Activated CD4-positive, alpha-beta T cell treated with anti-CD3 and anti-CD28 coated beads, Interleukin-10, Interleukin-2, amounts not matched to agents 100 ng/mL and 50 ng/mL, durations not matched to agents 16 hours and 8 hours (primary cell): ENCODE data around the gene MED27.

Source experiments
- DNase-seq: peaks from one replicate; pipeline ENCODE4 v3.0.0-alpha.2; 2020

The MED27 gene

DNA sequence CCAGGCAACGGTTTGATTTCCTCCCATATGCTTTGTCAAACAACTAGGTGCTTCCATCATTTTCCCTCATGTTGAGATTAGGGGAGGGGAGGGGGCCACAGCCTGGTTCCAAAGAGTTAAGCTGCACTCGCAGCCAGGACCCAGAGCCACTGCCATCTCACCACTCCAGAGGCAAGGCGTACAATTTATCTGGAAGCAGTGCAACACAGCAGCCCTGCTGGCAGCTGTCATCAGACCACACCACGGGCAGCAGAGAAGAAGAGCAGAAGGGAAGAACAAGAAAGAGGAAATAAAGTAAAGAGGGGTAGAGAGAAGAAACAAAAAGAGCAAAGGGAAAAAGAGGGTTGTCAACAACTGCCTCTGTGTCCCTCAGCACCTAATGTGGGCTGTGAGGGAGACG, 38.9 kb downstream of the MED27 start:
- DNase-seq, result no peak

DNA sequence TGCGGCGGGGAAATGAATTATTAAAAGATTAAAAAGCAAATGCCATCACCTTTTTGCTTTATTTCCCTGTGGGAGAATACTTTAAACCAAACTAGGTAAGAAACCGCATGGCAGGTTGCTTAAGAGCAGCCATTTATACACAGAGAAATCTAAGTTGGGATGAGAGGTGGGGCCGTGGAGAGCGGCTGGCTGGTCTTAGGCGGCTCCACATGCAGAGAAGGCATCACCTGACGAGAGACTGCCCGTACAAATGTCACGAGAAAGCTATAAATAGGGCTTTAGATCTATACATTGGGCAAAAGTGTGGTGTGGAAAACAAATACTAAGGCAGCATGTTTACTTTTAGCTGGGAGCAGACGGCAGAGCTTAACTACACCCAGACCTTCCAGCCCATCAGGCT, 39.4 kb downstream of the MED27 start:
- DNase-seq, result no peak

DNA sequence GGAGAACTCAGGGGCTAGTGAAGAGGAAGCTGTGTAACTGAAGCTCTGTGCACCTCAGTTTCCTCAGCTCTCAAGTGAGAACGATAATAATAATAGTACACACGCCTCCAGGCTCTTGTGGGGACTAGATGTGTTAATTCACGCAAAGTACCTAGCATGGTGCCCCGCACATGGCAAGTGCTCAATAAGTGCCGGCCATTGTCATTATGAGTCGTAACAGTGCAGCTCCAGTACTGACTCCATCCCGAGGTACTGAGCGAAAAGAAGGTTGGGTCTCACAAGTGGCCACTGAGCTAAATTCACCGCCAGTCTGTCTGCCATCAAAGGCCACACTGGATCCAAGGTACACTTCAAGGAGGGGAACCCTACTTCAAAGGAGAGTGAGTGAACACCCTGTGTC, 40.4 kb downstream of the MED27 start:
- no peak for DNase-seq

DNA sequence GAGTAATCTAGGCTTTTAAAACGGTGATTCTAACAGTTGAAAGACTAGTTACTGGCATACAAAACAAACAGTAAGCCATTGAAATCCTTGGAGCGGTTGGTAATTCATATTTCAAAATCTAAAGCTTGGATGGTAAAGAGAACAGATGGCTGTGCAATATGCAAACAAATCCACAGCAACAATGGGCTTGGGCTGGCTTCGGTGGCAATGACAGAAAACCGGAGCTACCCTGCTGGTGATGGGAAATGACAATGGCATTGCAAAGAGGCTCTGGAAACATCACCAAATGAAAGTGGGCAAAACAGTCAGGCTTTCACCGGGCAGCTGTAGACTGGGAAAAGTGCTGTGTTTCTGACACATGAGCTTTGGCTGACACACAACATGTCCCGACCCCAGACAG, 42.2 kb downstream of the MED27 start:
- no peak for DNase-seq

DNA sequence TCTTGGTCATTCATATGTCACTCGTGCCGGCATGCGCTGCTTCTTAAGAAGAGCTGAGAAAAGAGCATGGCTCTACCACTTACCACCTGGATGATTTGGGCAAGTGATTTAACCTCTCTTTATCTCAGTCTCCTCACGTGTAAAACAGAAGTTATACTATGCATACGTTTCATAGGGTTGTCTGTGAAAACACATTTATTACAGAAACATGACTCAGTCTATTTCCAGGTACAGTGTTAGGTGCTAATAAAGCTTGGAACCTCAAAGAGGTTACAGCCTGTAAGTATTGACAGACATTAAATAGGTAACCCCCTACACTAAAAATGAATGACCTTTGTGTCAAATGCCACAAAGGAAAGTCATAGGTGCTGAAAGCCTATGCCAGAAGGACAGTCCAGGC, 43.1 kb downstream of the MED27 start:
- no peak for DNase-seq

DNA sequence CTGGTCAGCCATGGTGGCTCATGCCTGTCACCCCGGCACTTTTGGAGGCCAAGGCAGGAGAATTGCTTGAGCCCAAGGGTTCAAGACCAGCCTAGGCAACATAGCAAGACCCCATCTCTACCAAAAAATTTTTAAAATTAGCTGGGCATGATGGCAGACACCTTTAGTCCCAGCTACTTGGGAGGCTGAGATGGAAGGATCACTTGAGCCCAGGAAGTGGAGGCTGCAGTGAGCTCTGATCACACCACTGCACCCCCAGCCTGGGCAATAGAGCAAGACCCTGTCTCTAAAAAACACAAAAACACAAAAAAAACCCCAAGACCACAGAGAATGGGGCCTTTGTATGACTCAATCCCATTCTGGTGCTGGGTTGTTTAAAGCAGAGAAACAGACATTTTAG, 44.0 kb downstream of the MED27 start:
- DNase-seq, result no peak

DNA sequence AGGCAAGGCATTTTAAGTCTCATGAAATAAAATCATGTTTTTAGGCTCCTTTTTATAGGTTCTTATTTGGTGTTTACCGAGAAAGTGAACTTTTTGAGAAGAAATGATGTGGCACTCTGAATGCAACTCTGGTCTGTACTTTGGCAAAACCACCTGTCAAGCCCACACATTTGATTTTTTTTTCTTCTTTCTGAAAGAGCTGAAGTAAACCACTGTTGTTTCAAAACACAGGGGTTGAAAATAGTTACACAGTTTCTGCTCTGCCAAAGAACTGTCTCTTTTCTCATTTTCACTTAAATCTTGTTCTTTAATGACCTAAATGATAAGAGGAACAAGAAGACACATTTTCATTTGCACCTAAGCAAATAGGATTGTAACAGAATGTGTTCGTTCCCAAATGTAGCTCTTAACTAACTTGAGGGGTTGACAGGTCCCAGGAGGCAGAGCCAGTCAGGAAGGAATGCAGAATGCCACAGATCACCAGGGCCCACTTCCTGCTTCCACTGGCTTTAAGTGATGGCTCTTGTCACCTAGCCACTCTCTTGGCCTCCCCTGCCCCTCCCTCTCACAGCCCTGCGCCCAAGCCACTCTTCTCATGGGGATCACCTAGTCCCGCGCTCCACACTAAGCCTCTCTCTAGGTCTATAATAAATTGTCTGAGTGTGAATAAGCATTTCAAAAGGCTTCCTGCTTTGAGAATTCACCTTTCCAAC, 47.3 kb downstream of the MED27 start:
- DNase-seq, result no peak

DNA sequence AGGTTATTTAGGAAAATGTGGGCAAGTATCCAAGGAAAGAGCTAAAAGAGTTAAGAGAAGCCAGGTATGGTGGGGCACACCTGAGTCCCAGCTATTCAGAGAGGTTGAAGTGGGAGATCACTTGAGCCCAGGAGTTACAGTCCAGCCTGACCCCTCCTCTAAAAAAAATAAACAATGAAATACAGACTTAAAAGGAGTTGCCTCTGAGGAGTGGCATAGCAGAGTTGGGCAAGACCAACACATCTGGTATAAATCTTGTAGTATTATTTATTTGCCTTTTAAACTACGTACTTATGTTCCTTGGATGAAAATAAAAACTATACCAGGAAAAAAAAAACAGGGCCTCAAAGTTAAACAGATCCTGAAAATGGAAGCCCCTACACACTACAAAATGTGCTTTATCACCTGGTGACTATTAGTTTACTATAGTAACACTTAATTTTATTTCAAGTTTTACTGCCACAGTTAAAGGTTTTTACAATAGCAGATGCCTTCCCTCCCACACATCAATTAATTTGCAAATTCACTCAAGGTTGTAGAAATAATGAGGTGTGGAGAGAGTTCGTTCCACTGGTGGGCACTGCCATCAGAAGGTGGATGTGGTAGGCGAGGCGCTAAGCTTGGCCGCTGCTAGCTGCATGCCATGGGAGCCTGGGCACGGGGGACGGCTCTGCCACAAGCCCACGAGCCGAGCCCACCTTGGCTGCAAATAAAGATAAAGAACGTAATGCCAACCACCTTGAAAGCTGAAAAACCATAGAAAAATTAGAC, 48.0 kb downstream of the MED27 start:
- DNase-seq, result no peak

DNA sequence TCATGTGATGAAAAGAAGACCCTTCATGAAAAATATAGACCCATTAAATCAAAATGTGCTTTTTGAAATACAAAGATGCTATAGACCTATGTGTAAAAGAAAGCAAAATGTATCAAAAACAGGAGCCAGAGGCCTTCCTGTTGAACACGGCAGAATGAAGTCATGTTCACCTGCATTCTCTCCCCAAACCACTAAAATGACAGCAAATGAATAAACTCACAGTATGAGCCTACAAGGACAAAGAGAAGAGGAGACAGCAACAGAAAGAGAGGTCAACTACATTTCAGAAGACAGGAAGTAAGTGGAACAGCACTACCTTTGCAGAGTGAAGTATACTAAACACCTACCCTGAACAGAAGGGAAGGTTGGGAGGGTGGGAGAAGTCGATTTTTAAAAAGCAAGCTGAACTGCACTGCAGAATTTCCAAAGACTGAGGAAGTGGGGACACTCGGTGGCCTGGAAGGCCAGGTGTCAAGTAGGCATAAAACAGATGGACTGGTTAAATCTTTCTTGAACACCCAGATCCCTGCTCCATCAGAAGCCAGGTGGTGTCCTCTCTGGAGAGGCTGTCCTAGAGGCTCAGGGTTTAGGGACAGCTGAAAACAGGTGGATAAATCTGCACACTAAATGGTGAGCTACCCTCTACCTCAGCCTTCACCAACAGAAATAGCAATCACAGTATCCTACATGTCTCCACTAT, 48.9 kb downstream of the MED27 start:
- no peak for DNase-seq

DNA sequence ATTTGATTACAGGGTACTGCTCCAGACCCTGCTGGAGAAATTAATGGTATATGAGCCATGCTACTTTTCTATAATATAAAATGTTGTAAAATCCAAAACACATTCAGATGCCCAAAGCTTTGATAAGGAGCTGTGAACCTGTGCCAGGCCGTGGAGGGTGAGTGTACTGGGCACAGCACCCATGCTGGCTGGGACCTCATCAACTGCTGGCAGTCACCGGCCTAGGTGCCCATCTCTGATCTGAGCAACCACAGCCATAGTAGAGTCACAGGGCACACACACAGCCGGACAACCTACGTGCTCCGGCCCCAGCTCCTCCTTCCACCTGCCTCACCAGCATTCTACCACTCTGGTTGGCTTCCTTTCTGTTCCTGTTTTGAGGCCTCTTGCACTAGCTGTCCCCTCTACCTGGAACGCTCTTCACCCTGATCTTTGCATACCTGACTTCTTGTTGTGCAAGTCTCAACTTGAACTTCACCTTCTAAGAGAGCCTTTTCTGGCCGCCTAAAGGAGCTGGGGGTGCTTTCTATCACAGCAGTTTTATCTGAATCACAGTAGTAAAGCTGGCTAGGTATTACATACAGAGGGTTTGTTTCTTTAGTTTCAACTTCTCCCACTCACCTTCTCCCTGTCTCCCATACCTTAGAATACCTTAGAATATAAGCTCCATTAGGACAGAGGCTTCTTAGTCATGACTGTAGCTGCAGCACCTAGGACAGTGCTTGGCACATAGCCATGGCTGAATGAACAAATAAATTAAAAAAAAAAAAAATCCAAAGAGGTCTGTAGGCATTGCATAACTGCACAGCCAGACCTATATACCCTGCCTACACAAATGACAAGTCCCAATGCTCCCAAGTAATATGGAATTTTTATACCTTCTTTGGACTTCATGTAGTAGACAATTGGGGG, 51.7 kb downstream of the MED27 start:
- no peak for DNase-seq

DNA sequence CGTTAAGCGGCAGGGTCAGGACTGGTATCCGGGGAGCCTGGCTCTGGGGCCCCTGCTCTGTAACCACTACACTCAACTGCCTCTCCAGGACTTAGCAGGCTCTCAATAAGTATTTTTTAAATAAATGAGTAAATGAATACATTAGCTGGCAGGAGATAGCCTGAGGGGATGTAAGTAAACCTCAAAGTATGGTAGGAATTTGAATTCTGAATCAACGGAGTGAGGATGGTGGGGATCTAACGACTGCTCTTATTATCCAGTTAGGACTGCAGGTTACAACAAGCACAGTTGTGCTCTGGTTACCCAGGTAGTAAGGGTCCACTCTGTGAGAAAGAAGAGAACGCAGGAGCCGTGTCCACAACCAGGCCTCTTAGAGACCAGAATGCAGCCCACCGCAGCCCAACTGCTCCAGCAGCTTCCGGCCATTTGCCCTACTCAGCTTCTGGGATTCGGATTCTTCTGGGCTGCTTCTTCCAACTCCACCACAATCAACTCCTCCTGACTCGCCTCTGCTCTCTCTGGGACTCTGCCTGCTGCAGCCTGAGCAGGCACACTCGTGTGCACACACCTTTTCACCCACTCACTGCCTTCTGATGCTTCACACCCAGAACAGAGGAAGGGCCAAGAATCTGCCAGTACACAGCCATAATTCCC, 52.6 kb downstream of the MED27 start:
- DNase-seq, result no peak

DNA sequence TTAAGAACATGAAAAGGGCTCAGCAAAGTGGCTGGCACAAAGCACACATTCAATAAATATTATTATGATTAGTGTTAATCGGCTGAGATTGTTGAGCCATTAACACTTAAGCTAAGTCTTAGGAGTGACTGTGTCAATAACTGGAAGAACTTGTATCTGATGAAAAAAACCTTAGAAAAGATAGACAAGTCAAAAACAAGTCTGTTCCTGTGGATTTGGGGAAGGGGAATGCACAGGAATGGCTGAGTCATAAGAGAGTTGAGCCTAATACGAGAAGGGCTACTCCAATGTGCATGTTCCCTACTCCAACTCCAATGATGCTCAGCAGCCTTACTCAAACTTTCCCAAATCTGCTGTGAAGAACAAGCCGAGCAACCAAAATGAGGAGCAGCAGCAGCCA, 53.9 kb downstream of the MED27 start:
- DNase-seq, result no peak

DNA sequence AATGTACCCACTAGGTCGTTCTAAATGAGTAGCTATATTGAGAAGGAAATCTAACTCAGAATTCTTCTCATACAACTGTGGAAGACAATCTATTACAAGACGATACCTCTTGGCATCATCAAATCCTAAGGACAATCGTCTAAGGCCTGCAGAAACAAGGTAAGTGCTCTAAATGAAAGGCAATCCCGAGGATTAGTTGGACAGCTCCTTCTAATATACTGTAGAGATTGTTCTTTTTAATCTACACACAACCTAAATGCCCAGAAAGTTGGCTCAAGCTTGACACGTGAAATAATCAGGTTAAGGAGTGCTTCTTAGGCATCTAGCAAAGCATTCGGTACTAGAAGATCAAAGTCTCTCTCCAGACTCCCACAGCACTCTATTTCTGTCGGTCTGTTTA, 55.1 kb downstream of the MED27 start:
- DNase-seq, result no peak

DNA sequence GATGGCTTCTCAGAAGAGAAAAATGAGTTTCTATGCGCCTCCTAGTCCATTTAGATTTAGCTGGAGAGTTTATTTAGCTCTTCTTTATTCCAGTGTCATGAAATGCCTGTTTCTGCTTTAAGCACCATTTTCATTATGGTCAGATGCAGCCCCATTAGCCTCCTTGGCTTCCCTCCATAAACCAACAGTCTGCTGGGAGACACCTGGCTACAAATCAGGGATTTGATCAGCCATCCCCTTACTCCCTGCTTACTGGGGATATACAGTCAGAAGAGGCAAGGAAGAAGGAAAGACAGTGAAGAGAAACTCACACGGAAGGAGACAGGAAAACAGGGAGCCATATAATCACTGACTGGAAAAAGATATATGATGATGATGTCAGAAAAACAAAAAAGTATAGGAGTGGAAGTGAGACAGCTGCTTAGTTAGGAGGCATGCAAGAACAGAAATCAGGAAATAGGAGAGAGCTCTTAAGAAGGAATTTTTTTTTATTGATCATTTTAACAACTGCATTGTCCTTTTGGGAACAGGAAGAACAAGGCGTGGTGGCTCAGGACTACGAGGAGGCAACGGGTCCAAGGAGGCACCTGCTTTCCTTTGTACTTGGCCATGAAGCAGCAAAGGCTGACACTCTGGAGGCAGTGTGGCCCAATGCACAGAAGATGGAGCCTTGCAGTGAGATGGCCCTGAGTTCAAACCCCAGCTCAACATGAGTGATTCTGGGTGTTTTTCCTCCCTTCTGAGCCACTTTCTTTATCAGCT, 56.1 kb downstream of the MED27 start:
- DNase-seq, result no peak

DNA sequence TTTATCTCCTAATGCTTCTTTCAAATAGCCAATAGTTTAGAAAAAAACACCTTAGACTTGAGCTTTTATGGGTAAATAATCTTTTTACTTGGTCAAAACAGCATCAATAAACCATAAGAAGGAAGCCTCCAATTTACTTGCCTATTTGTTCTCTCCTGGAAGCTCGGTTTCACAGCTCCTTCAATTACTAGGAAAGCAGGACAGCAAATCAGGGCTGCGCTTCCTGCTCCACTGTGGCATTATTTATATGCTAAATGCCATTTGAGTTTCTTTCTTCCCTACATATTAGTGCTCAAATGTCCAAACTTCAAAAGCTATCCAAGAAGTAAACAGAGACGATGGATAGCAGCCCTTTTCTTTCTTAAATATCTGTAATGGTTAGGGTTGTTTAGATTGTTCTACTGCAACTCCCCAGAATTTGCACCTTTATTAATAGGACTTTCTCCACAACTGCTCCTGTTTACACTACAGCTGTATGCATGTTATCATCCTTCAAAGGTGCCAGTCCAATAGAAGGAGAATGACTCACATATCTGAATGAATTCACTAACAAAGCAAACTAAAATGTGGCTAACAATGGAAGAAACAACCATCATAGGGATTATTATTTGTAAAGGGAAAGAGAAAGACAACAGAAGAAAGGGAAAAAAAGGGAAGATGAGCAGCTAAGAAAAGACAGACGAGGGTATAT, 58.7 kb downstream of the MED27 start:
- no peak for DNase-seq

DNA sequence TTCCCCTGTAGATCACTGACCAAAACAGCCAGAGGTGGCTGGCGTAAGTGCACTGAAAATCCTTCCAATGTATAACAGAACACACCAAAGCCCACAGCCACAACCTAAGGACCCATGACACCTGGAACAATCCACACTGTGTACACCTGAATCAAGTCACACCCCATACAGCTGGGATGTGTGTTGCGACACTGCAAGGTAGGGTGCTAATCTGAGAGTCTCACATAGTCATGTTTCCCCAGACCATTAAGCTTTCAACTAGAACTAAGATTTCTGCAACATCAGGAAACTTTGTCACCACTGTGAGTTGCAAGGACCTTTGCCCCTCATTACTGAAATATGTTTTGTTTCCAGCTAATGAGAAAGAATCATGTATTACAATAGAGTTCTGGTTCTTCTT, 59.4 kb downstream of the MED27 start:
- no peak for DNase-seq

DNA sequence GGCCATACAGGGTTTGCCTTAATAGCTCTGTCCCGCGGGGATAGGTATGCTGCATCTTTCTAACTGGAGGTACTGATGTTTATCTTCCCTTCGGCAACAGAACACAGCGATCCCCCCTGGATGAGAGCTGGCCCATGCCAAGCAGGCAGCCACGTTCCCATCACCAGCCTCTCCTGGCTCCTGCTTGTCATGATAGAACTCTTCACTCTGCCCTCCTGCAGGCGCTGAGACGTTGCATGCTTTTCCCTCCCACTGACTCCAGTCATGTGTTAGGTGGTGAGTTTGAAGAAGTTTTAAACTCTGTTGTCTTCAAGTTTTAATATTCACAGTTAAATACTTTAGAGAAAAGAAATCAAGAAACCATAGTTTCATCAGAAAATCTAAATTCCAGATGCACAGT, 60.0 kb downstream of the MED27 start:
- DNase-seq, result no peak

DNA sequence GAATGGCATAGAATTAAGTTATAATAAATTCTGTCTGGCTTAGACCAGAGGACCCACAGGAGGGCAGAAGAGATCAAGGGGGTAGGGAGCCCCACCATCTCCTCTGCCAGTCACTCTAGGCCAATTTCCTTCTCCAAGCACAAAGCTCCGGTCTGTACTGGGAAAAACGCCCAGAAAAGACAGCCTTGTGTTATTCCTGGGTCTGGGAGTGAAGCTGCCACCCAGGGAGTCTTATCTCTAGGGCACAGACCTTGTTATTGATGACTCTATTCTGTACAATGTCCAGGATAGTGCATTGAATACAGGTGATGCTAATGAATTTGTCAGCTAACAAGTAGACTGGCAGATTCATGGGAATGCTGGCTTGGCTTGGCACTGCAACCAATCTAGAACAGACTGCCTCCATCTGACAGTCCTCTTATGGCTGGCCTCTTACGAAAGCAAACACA, 60.7 kb downstream of the MED27 start:
- no peak for DNase-seq

DNA sequence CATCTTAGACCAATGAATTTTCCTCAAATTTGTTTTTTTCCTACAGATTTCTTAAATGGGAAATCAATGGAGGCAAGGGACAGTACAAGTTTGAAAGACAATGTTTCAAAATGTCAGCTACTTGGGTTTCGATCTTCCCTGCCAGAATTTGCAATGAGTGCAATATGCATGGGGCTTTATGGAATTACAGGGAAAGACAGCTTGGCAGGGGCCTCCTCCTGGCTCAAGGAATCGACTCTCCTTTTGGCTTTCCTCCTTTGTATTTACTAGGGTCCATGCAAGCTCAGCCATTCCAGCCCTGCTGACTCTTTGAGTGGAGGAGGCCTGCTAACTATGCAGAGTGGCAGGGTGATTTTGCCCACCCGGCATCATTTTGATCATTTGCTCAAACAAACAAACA, 63.2 kb downstream of the MED27 start:
- no peak for DNase-seq

DNA sequence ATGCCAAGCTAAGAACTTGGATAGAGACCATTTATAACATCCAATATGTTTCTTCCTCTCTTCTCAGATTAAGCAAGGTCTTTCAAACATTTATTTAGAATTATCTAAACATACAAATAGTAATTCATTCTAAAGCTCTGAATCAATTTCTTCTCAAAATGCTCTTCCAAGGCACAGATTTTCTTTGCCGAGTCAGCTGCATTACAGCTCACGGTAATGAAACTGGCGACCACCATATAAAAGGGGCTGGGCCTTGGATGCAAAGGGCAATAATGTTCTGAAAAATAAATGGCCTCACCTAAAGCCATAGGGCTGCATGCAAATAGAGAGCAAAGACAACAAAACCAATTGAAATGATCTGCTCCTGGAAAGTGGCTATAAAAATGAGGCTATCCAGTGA, 63.8 kb downstream of the MED27 start:
- no peak for DNase-seq

DNA sequence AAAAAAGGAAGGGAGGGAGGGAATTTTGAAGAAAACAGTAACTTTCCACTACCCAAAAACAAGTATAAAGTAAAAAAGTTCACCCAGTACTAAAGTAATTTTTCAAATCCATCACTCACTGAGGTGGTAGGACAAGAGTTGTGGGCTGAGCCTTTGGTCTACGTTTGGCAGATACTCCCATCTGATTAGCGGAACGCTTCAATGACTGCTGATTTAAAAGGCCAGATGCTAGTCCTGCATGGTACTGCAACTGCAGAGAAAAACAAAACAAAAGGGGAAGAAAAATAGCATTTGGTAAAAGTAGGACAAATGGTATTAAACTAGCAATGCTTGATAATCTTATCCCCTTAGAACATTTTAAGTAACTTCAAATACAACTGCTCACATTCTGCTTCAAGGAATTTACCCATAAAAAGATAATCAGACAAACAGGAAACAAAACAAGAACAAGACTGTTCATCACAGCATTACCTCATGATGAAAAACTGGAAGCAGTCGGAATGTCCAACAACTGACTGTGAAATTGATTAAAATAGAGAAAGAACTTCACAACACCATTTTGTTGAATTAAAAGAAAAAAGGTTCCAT, 65.4 kb downstream of the MED27 start:
- DNase-seq, result no peak
